DLD1 (cell line): Measurements from ENCODE around the gene MDN1.
"Not testable (repeated sequence)": the region's sequence is repeated elsewhere in the genome, so short reads cannot be mapped to it uniquely, and the experiment has no call there.

ENCODE experiments used
- in situ Hi-C: cut with HindIII; loops from 2 replicates; pipeline ENCODE4 v1.10.0; 2017; ENCODE audit warnings: low sequenced_read_pairs

The MDN1 gene, protein sequence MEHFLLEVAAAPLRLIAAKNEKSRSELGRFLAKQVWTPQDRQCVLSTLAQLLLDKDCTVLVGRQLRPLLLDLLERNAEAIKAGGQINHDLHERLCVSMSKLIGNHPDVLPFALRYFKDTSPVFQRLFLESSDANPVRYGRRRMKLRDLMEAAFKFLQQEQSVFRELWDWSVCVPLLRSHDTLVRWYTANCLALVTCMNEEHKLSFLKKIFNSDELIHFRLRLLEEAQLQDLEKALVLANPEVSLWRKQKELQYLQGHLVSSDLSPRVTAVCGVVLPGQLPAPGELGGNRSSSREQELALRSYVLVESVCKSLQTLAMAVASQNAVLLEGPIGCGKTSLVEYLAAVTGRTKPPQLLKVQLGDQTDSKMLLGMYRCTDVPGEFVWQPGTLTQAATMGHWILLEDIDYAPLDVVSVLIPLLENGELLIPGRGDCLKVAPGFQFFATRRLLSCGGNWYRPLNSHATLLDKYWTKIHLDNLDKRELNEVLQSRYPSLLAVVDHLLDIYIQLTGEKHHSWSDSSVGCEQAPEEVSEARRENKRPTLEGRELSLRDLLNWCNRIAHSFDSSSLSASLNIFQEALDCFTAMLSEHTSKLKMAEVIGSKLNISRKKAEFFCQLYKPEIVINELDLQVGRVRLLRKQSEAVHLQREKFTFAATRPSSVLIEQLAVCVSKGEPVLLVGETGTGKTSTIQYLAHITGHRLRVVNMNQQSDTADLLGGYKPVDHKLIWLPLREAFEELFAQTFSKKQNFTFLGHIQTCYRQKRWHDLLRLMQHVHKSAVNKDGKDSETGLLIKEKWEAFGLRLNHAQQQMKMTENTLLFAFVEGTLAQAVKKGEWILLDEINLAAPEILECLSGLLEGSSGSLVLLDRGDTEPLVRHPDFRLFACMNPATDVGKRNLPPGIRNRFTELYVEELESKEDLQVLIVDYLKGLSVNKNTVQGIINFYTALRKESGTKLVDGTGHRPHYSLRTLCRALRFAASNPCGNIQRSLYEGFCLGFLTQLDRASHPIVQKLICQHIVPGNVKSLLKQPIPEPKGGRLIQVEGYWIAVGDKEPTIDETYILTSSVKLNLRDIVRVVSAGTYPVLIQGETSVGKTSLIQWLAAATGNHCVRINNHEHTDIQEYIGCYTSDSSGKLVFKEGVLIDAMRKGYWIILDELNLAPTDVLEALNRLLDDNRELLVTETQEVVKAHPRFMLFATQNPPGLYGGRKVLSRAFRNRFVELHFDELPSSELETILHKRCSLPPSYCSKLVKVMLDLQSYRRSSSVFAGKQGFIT (N-terminal part only)

DNA sequence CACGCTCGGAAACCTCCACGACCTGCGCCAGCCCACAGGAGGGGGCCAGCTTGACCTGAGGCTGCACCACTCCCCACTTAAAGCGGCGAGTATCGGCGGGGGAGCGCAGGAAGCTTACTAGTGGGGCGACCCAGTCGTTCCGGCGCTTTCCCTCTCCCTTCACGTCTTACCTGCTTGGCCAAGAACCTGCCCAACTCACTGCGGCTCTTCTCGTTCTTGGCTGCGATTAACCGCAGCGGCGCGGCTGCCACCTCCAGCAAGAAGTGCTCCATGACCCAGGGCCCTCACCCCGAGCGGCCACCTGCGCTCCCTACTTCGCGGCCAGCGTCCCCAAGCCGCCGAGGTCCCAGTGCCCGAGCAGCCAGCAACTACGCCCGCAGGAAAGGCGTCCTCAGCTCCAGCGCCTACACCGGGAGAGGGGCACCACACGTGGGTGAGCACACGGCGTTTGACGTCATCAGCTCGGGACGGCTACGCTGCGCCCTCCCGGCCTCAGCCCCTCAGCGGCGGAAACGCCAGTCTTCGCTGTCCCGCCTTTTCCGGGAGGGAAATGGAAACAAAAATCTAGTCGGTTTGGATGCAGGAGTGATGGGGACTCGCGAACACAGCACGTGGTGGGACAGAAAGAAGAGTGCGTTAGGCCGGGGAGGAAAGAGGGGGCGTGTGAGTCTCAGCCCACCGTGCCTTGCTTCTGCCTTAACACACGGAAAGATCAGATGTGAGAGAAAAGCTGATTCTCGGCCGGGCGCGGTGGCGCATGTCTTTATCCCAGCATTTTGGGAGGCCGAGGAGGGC lies at the start of gene MDN1:
Gene MDN1 (minus strand): TSS at position 459 of the 795 bp plus-strand sequence. CDS start 187 bp downstream, at position 272.
- in situ Hi-C loops, result no loop called here

GRCh38 chr6:89866024-89866678 lies 46.6 kb upstream of the MDN1 start:
- in situ Hi-C loops, result no loop called here

DNA sequence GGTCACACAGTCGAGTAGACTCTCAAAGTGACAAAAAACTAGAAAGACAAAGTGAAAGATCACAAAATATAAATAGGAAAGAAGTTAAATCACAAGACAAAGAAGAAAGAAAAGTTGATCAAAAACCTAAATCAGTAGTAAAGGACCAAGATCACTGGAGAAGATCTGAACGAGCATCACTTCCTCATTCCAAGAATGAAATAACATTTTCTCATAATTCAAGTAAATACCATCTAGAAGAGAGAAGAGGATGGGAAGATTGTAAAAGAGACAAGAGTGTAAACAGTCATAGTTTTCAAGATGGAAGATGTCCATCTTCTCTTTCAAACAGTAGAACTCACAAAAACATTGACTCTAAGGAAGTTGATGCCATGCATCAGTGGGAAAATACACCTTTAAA lies 43.1 kb upstream of the MDN1 start:
- in situ Hi-C loops, result no loop called here

- in situ Hi-C loops, result no loop called here
These were observed 42.7 kb upstream of the MDN1 start for GRCh38 chr6:89862273-89862672.

DNA sequence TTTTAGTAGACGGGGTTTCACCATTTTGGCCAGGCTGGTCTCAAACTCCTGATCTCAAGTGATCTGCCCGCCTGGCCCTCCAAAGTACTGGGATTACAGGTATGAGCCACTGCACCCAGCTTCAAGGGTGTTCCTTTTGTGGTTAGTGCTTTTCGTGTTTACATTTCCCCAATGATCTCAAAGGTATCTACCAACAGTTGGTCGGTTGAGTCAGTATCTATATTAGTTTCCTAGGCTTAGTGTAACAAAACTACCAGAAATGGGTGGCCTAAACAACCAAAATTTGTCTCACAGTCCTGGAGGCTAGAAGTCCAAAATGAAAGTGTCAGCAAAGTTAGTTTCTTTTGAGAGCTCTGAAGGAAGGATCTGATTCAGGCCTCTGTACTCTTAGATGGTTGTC lies 40.1 kb upstream of the MDN1 start:
- in situ Hi-C loops, result no loop called here

GRCh38 chr6:89858041-89858440 lies 38.4 kb upstream of the MDN1 start:
- in situ Hi-C loops, result no loop called here

GRCh38 chr6:89853068-89853467 lies 33.5 kb upstream of the MDN1 start:
- in situ Hi-C loops, result no loop called here

DNA sequence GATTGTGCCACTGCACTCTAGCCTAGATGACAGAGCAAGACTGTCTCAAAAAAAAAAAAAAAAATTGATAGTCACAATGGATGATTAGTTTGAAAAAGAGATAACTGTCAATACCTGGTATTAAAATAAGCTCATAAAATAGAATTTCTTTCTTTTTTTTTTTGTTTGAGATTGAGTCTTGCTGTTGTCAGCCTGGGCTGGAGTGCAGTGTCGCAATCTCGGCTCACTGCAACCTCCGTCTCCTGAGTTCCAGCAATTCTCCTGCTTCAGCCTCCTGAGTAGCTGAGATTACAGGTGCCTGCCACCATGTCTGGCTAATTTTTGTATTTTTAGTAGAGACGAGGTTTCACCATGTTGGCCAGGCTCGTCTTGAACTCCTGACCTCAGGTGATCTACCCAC lies 27.9 kb upstream of the MDN1 start:
- in situ Hi-C loops, result not testable (repeated sequence)

- in situ Hi-C loops, result no loop called here
These were observed 23.5 kb upstream of the MDN1 start for GRCh38 chr6:89843070-89843469.

- in situ Hi-C loops, result no loop called here
These were observed 22.6 kb upstream of the MDN1 start for GRCh38 chr6:89842228-89842627.

- in situ Hi-C loops, result no loop called here
These were observed 20.9 kb upstream of the MDN1 start for GRCh38 chr6:89840538-89840937.

- in situ Hi-C loops, result no loop called here
These were observed 17.1 kb upstream of the MDN1 start for GRCh38 chr6:89836639-89837222.

GRCh38 chr6:89834884-89835792 lies 15.5 kb upstream of the MDN1 start:
- in situ Hi-C loops, result no loop called here

- in situ Hi-C loops, result no loop called here
These were observed 10.7 kb upstream of the MDN1 start for GRCh38 chr6:89830170-89830809.

DNA sequence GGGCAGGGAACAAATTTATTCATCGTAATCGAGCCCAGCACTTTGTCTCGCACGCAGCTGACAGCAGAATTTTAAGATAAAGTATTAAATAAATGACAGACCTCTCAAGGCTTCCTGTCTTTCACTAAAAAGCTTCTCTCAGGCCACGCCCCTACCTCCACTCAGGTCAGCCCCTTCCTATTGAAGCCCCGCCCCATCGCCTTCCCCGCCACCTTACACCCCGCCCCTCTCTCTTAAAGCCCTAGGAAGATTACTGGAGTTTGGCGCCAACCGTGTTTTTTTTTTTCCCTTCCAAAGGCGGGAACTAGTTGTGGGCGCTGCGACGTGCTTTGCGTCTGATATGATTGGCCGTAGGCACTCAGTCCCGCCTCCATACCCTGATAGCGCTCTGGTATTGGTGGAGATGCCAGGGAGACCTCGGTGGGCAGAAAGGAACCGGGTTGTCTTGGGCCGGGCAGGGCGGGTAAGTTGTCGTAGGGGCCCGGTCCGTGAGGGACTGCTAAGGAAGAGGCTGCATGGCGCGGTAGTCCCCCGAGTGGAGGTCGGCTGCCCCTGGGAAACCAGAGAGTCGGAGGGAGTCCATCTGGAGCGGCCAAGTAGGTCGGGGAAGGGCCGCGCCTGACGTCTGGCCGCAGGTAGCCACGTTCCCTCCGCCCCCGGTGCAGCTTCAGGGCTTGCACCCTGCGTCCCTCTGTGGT lies 10.0 kb upstream of the MDN1 start, which contains the start of gene CASP8AP2:
Gene CASP8AP2 (plus strand): TSS at position 409 of the 698 bp plus-strand sequence.
- in situ Hi-C loops, result no loop called here

DNA sequence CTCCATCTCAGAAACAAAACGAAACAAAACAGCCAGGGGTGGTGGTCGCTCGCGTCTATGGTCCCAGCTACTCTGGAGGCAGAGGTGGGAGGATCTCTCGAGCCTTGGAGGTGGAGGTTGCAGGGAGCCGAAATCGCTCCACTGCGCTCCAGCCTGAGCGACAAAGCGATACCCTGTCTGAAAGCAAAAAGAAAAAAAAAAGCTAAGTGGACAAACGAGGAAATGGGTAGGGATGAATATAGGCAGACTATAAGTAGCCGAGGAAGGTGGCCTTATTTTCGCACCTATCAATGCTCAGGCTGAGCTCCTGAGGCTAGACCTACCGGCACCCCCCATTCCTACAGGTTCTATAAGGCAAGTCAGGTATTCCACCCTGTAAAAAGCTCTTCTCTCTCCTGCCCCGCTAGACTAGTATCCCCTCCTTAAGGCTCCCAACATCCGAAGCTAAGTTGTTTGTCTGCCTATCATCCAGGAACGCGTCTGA lies 9.4 kb upstream of the MDN1 start:
- in situ Hi-C loops, result no loop called here

DNA sequence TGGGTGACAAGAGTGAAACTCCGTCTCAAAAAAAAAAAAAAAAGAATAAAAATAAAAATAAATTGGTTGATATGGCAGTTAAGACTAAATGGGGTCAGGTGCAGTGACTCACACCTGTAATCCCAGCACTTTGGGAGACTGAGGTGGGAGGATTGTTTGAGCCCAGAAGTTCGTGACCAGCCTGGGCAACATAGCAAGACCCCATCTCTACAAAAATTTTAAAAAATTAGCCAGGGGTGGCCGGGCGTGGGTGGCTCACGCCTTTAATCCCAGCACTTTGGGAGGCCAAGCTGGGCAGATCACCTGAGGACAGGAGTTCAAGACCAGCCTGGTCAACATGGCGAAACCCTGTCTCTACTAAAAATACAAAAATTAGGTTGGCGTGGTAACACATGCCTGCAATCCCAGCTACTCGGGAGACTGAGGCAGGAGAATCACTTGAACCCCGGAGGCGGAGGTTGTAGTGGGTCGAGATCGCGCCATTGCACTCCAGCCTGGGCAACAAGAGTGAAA lies 8.9 kb upstream of the MDN1 start:
- in situ Hi-C loops, result not testable (repeated sequence)
